Stimulated activated naive CD8-positive, alpha-beta T cell treated with anti-CD3 and anti-CD28 coated beads, Interleukin-15, Interleukin-2, amounts not matched to agents 100 U/mL and 50 U/mL, for 24 hours (primary cell): ENCODE measurements around the gene SHROOM2.
A peak's percentile ranks its signal among the peaks of the same experiment; 100 is the strongest.

ENCODE experiments used
- ATAC-seq: fragments of 150-1000 bp; cut with Tn5 transposase; one replicate; pipeline ENCODE4 v1.10.0; 2021
- DNase-seq: peaks from one replicate; pipeline ENCODE4 v3.0.0; 2021

SHROOM2 gene

GRCh38 chrX:9866633-9867032 lies 80.4 kb downstream of the SHROOM2 start:
- no peak for ATAC-seq
- no peak for DNase-seq

GRCh38 chrX:9867226-9867625 lies 81.0 kb downstream of the SHROOM2 start:
- DNase-seq, result no peak
- ATAC-seq, result no peak

GRCh38 chrX:9867753-9868152 lies 81.5 kb downstream of the SHROOM2 start:
- DNase-seq (no peak), ATAC-seq (no peak)

GRCh38 chrX:9871701-9872268 lies 85.6 kb downstream of the SHROOM2 start:
- DNase-seq, result no peak
- no peak for ATAC-seq

GRCh38 chrX:9873360-9873759 lies 87.1 kb downstream of the SHROOM2 start:
- no peak for ATAC-seq
- no peak for DNase-seq

GRCh38 chrX:9873952-9874351 lies 87.7 kb downstream of the SHROOM2 start:
- no peak for ATAC-seq

GRCh38 chrX:9874483-9874882 lies 88.3 kb downstream of the SHROOM2 start:
- no peak for ATAC-seq
- DNase-seq, result no peak

More at GRCh38 chrX:9873952-9874351, 87.7 kb downstream of the SHROOM2 start:
- DNase-seq, result peak; percentile 29

GRCh38 chrX:9875801-9876200 lies 89.6 kb downstream of the SHROOM2 start:
- ATAC-seq, result no peak
- no peak for DNase-seq

GRCh38 chrX:9876201-9876600 lies 90.0 kb downstream of the SHROOM2 start:
- DNase-seq, result no peak
- no peak for ATAC-seq

GRCh38 chrX:9878146-9878820 lies 92.1 kb downstream of the SHROOM2 start:
- DNase-seq, result no peak
- ATAC-seq, result no peak

- ATAC-seq (no peak), DNase-seq (no peak)
Observed at GRCh38 chrX:9880237-9880636, 94.0 kb downstream of the SHROOM2 start.

- ATAC-seq (no peak), DNase-seq (no peak)
Observed at GRCh38 chrX:9880870-9881269, 94.6 kb downstream of the SHROOM2 start.

- ATAC-seq, result no peak
- no peak for DNase-seq
Observed at GRCh38 chrX:9882669-9883446, 96.6 kb downstream of the SHROOM2 start.

GRCh38 chrX:9884031-9884779 lies 98.0 kb downstream of the SHROOM2 start:
- ATAC-seq, result no peak
- DNase-seq, result no peak

GRCh38 chrX:9885150-9885549 lies 98.9 kb downstream of the SHROOM2 start:
- ATAC-seq (peak; percentile 75), DNase-seq (peak; percentile 59)

GRCh38 chrX:9887659-9888297 lies 101.5 kb downstream of the SHROOM2 start:
- no peak for ATAC-seq
- no peak for DNase-seq

GRCh38 chrX:9888953-9889470 lies 102.8 kb downstream of the SHROOM2 start:
- ATAC-seq, result no peak
- DNase-seq, result no peak

- DNase-seq (no peak), ATAC-seq (no peak)
Observed at GRCh38 chrX:9890681-9891091, 104.5 kb downstream of the SHROOM2 start.

GRCh38 chrX:9895225-9895912 lies 109.1 kb downstream of the SHROOM2 start:
- ATAC-seq, result no peak
- no peak for DNase-seq

GRCh38 chrX:9897761-9898161 lies 111.5 kb downstream of the SHROOM2 start:
- DNase-seq, result no peak
- ATAC-seq, result no peak

- ATAC-seq (no peak), DNase-seq (no peak)
Observed at GRCh38 chrX:9899640-9900111, 113.4 kb downstream of the SHROOM2 start.
